IPS-NIHi7 (cell line): ENCODE measurements around the gene TCIRG1.

Experiments
- DNase-seq: peaks from one replicate; pipeline ENCODE4 v3.0.0; 2012; ENCODE audit warnings: mixed read lengths; ENCODE audit errors: extremely low spot score

The TCIRG1 gene

DNA sequence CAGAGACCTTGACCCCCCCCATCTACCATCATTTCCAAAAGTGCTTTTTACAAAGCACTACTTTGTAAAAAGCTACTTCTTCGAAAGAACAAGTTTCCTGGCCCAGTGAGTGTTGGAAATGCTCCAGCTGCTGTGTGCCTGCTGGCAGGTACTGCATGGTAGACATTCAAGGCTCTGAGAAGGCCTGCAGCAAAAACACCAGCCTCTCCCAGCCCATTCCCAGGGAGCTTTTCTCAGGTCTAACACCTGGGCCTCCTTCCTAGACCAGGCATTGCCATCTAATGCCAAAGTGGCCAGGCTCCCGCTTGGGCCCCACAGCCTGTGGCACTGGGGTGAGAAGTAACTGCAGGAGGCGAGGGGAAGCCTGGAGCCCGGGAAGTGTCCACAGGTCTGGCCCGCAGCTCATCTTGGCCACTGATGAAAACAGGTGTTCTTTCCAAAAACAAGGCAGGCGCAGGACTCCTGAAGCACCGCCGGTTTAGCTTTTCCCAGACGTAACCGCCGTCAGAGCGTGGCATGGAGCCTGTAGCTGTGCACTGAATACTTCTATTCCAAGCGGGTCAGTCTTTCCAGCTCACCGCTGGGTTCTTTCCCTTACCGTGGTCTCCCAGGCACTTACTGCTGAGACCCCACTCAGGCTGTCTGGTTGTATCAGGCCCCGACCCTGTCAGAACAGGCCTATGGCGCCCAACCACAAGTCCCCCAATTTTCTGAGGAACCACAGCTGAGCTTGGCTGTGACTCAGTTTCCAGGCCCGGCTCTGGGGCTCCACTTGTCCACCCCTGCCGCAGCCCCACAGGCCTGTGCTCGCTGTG, 1.2 kb upstream of the TCIRG1 start:
- DNase-seq, result peak; percentile 13

DNA sequence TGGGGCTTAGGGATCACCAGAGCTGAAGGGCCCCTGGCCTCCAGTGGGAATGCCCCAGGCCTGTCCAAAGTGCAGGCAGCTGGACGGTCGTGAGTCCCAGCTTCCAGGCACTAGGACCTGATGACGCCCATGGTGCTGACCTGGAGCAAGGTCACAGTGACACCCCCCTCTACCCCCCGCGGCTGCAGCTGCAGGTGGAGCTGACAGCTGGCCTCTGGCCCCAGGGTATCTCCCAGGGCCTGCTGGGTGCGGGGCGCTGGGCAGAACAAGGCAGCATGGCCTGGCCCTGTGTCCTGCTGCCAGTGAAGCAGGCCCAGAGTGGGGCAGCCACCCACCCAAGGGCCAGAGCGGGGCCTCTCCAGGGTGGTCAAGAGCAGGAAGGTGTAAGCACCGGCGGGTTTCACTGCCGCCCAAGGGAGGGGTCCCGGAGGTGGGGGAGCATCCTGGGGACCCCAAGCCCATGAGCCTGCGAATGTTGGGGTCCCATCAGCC, 553 bp upstream of the TCIRG1 start:
- peak; percentile 18 for DNase-seq

GRCh38 chr11:68039526-68040086, 781 bp downstream of the TCIRG1 start:
- peak; percentile 24 for DNase-seq

GRCh38 chr11:68040101-68040956, 1.5 kb downstream of the TCIRG1 start:
- peak; percentile 80 for DNase-seq

GRCh38 chr11:68040957-68041591, 2.2 kb downstream of the TCIRG1 start:
- DNase-seq, result no peak

GRCh38 chr11:68041617-68042218, 2.9 kb downstream of the TCIRG1 start:
- DNase-seq, result no peak

DNA sequence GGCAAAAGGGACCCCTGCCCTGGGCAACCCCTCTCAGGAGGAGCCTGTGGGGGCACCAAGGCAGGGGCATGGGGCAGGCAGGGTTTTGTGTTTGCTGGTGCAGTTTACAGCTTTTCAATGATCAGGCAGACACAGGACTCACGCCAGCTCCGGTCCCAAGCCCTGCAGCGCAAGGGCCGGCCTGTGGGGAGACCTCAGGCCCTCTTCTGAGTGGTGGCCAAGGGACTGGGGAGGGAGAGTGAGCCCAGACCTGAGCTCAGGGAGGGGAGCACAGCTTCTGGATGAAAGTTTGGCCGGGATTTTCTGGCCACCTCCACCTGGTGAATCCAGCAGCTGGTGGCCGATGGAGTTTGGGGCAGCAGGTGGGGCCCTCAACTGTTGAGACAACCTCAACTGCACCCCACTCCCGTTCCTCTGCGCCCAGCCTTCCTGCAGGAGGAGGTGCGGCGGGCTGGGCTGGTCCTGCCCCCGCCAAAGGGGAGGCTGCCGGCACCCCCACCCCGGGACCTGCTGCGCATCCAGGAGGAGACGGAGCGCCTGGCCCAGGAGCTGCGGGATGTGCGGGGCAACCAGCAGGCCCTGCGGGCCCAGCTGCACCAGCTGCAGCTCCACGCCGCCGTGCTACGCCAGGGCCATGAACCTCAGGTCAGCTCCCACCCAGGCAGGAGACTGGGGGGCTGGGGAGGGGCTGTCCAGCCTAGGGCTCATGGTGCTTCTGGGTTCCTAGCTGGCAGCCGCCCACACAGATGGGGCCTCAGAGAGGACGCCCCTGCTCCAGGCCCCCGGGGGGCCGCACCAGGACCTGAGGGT, 3.6 kb downstream of the TCIRG1 start:
- no peak for DNase-seq

DNA sequence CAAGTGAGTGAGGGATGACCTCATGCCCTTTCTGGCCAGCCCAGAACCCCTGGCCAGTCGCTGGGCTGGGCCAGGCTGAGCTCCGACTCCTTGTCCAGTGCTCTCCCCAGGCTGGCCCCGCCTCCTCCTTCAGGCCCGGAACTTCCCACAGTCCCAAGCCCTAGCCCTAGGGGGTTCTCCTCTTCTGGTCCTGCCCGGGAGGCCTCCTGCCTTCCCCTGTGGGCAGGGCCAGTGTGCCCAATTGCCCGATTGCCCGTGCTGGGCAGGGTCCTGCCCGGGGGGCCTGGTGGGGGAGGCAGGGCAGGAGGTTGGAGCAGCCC, 4.2 kb downstream of the TCIRG1 start:
- no peak for DNase-seq

- DNase-seq, result peak; percentile 52
Observed at GRCh38 chr11:68043349-68044144, 4.7 kb downstream of the TCIRG1 start.

GRCh38 chr11:68044145-68044813, 5.5 kb downstream of the TCIRG1 start:
- peak; percentile 48 for DNase-seq

DNA sequence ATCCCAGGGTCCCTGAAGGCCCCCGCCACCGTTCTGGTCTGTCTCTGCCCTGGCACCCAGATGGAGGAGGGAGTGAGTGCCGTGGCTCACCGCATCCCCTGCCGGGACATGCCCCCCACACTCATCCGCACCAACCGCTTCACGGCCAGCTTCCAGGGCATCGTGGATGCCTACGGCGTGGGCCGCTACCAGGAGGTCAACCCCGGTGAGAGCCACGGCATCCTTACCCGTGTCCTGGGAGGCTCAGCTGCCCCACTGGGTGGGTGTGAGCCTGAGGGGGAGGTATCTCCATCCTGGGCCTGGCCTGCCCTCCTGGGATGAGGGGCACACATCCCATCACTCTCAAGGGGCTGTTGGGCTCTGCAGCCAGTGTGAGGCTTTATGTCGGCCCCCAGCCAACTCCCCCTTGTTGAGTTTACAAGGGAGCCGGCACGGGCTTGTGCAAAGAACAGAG, 6.1 kb downstream of the TCIRG1 start:
- no peak for DNase-seq

DNA sequence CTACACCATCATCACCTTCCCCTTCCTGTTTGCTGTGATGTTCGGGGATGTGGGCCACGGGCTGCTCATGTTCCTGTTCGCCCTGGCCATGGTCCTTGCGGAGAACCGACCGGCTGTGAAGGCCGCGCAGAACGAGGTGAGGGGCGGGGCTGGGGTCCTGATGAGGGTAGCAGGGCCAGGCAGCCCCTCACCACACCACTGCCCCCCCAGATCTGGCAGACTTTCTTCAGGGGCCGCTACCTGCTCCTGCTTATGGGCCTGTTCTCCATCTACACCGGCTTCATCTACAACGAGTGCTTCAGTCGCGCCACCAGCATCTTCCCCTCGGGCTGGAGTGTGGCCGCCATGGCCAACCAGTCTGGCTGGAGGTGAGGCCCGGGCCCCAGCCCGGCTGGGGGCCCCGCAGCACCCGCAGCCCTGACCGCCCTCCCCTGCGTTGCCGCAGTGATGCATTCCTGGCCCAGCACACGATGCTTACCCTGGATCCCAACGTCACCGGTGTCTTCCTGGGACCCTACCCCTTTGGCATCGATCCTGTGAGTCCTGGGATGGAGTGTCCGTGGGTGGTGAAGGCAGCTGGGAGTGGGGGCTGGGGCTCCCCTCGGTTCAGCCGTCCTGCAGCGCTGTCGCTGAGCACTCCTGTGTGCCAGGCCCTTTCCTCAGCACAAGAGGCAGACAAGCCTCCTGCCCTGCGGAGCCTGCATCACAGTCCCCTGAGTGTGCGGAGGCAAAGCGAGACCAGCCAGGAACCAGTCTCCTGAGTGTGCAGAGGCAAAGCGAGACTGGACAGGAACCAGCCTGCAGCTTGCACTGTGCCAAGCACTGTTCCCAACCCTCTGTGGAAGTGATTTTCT, 8.8 kb downstream of the TCIRG1 start:
- DNase-seq, result no peak

GRCh38 chr11:68048681-68049508, 10.1 kb downstream of the TCIRG1 start:
- no peak for DNase-seq

GRCh38 chr11:68049509-68050370, 10.9 kb downstream of the TCIRG1 start:
- DNase-seq, result no peak

DNA sequence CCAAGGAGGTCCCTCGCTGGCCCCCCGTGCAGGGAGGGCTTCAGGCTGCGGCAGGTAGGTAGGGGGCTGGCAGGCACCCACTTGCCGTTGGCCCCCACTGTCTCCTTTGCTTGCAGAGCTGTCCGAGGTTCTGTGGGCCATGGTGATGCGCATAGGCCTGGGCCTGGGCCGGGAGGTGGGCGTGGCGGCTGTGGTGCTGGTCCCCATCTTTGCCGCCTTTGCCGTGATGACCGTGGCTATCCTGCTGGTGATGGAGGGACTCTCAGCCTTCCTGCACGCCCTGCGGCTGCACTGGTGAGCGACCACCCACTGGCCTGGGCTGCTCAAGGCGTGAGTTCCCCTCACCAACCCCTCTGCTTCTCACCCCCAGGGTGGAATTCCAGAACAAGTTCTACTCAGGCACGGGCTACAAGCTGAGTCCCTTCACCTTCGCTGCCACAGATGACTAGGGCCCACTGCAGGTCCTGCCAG, 11.6 kb downstream of the TCIRG1 start:
- DNase-seq, result peak; percentile 13
